Measurements from ENCODE around the gene DOC2B.

The DOC2B gene

GRCh38 chr17:151004-151403, 30.4 kb downstream of the DOC2B start:
- WGBS (ENCODE audit: extremely low coverage, insufficient coverage, low lambda C conversion rate), result no CpG with 5 or more reads among the region's 2 CpGs
- Histone ChIP-seq H2BK15ac (replicated peaks; ENCODE audit: low read depth) (no peak overlapping the region), H3K4me1 (ENCODE audit: control insufficient read depth, low read depth, low read length) (no peaks in the 10 kb centered on the region), H2AK5ac (ENCODE audit: low read length) (no peak overlapping the region), H3K27ac (ENCODE audit: low read depth, low read length) (no peak overlapping the region), H3K79me1 (ENCODE audit: low read length) (no peaks in the 10 kb centered on the region), H2BK5ac (ENCODE audit: low read length) (no peak overlapping the region), H2BK120ac (ENCODE audit: low read depth, low read length) (no peak overlapping the region), H4K8ac (ENCODE audit: low read depth, low read length) (no peak overlapping the region), H3K4me2 (ENCODE audit: low read length) (no peak overlapping the region), H3K27me3 (ENCODE audit: insufficient read depth, low read length, poor library complexity) (no peaks in the 10 kb centered on the region), H3K9ac (ENCODE audit: low read length) (no peak overlapping the region), H3K79me2 (ENCODE audit: control insufficient read depth, insufficient read depth, low read length) (no peaks in the 10 kb centered on the region), H3K56ac (ENCODE audit: low read length) (no peak overlapping the region), H3K18ac (ENCODE audit: low read length) (no peak overlapping the region), H3K4ac (ENCODE audit: low read depth, low read length) (no peak overlapping the region), H3K4me3 (ENCODE audit: low read length) (no peak overlapping the region), H4K5ac (ENCODE audit: low read length) (no peak overlapping the region), H3K23ac (ENCODE audit: low read length) (no peak overlapping the region), H3K36me3 (ENCODE audit: control insufficient read depth, insufficient read depth, low read length) (peaks cover 2% of the 10 kb centered on the region)
- no peak for DNase-seq

GRCh38 chr17:149897-150584, 31.4 kb downstream of the DOC2B start:
- H3K4ac ChIP-seq (ENCODE audit: low read depth, low read length), result no peak overlapping the region
- H2BK120ac ChIP-seq (ENCODE audit: low read depth, low read length), result no peak overlapping the region
- no peak overlapping the region for H3K23ac ChIP-seq (ENCODE audit: low read length)
- no peaks in the 10 kb centered on the region for H3K27me3 ChIP-seq (ENCODE audit: insufficient read depth, low read length, poor library complexity)
- no peaks in the 10 kb centered on the region for H3K79me2 ChIP-seq (ENCODE audit: control insufficient read depth, insufficient read depth, low read length)
- no peak overlapping the region for H3K18ac ChIP-seq (ENCODE audit: low read length)
- no peak overlapping the region for H2BK5ac ChIP-seq (ENCODE audit: low read length)
- H3K4me2 ChIP-seq (ENCODE audit: low read length), result no peak overlapping the region
- WGBS (ENCODE audit: extremely low coverage, insufficient coverage, low lambda C conversion rate), result no CpG with 5 or more reads among the region's 9 CpGs
- H3K36me3 ChIP-seq (ENCODE audit: control insufficient read depth, insufficient read depth, low read length), result peaks cover 2% of the 10 kb centered on the region
- DNase-seq, result no peak
- no peak overlapping the region for H4K8ac ChIP-seq (ENCODE audit: low read depth, low read length)
- H2AK5ac ChIP-seq (ENCODE audit: low read length), result no peak overlapping the region
- no peaks in the 10 kb centered on the region for H3K79me1 ChIP-seq (ENCODE audit: low read length)
- H3K9ac ChIP-seq (ENCODE audit: low read length), result no peak overlapping the region
- no peak overlapping the region for H3K27ac ChIP-seq (ENCODE audit: low read depth, low read length)
- H4K5ac ChIP-seq (ENCODE audit: low read length), result no peak overlapping the region
- H3K4me3 ChIP-seq (ENCODE audit: low read length), result no peak overlapping the region
- H2BK15ac ChIP-seq (replicated peaks; ENCODE audit: low read depth), result no peak overlapping the region
- no peaks in the 10 kb centered on the region for H3K4me1 ChIP-seq (ENCODE audit: control insufficient read depth, low read depth, low read length)
- no peak overlapping the region for H3K56ac ChIP-seq (ENCODE audit: low read length)

- no peak overlapping the region for H4K5ac ChIP-seq (ENCODE audit: low read length)
- H2AK5ac ChIP-seq (ENCODE audit: low read length), result no peak overlapping the region
- H2BK15ac ChIP-seq (replicated peaks; ENCODE audit: low read depth), result no peak overlapping the region
- no peak overlapping the region for H3K23ac ChIP-seq (ENCODE audit: low read length)
- H3K27me3 ChIP-seq (ENCODE audit: insufficient read depth, low read length, poor library complexity), result no peaks in the 10 kb centered on the region
- no peaks in the 10 kb centered on the region for H3K79me1 ChIP-seq (ENCODE audit: low read length)
- no peak overlapping the region for H3K4me2 ChIP-seq (ENCODE audit: low read length)
- no peak overlapping the region for H3K56ac ChIP-seq (ENCODE audit: low read length)
- no peaks in the 10 kb centered on the region for H3K79me2 ChIP-seq (ENCODE audit: control insufficient read depth, insufficient read depth, low read length)
- no peak overlapping the region for H2BK5ac ChIP-seq (ENCODE audit: low read length)
- WGBS (ENCODE audit: extremely low coverage, insufficient coverage, low lambda C conversion rate), result no CpG with 5 or more reads among the region's 7 CpGs
- no peak overlapping the region for H3K9ac ChIP-seq (ENCODE audit: low read length)
- no peak overlapping the region for H2BK120ac ChIP-seq (ENCODE audit: low read depth, low read length)
- DNase-seq, result no peak
- peaks cover 2% of the 10 kb centered on the region for H3K36me3 ChIP-seq (ENCODE audit: control insufficient read depth, insufficient read depth, low read length)
- no peak overlapping the region for H3K4me3 ChIP-seq (ENCODE audit: low read length)
- no peak overlapping the region for H3K4ac ChIP-seq (ENCODE audit: low read depth, low read length)
- H4K8ac ChIP-seq (ENCODE audit: low read depth, low read length), result no peak overlapping the region
- H3K27ac ChIP-seq (ENCODE audit: low read depth, low read length), result no peak overlapping the region
- no peak overlapping the region for H3K18ac ChIP-seq (ENCODE audit: low read length)
- H3K4me1 ChIP-seq (ENCODE audit: control insufficient read depth, low read depth, low read length), result no peaks in the 10 kb centered on the region
These were observed 32.2 kb downstream of the DOC2B start for GRCh38 chr17:149231-149630.

- H3K9ac ChIP-seq (ENCODE audit: low read length), result no peak overlapping the region
- no peak overlapping the region for H3K4me3 ChIP-seq (ENCODE audit: low read length)
- no peak overlapping the region for H4K8ac ChIP-seq (ENCODE audit: low read depth, low read length)
- no peak overlapping the region for H2BK15ac ChIP-seq (replicated peaks; ENCODE audit: low read depth)
- no peak overlapping the region for H2BK5ac ChIP-seq (ENCODE audit: low read length)
- H2AK5ac ChIP-seq (ENCODE audit: low read length), result no peak overlapping the region
- no CpG with 5 or more reads among the region's 11 CpGs for WGBS (ENCODE audit: extremely low coverage, insufficient coverage, low lambda C conversion rate)
- H3K56ac ChIP-seq (ENCODE audit: low read length), result no peak overlapping the region
- no peak overlapping the region for H3K27ac ChIP-seq (ENCODE audit: low read depth, low read length)
- no peaks in the 10 kb centered on the region for H3K4me1 ChIP-seq (ENCODE audit: control insufficient read depth, low read depth, low read length)
- H3K79me2 ChIP-seq (ENCODE audit: control insufficient read depth, insufficient read depth, low read length), result no peaks in the 10 kb centered on the region
- DNase-seq, result no peak
- peaks cover 2% of the 10 kb centered on the region for H3K36me3 ChIP-seq (ENCODE audit: control insufficient read depth, insufficient read depth, low read length)
- no peaks in the 10 kb centered on the region for H3K79me1 ChIP-seq (ENCODE audit: low read length)
- H3K27me3 ChIP-seq (ENCODE audit: insufficient read depth, low read length, poor library complexity), result no peaks in the 10 kb centered on the region
- no peak overlapping the region for H3K4ac ChIP-seq (ENCODE audit: low read depth, low read length)
- H2BK120ac ChIP-seq (ENCODE audit: low read depth, low read length), result no peak overlapping the region
- H3K4me2 ChIP-seq (ENCODE audit: low read length), result no peak overlapping the region
- no peak overlapping the region for H3K18ac ChIP-seq (ENCODE audit: low read length)
- H3K23ac ChIP-seq (ENCODE audit: low read length), result no peak overlapping the region
- H4K5ac ChIP-seq (ENCODE audit: low read length), result no peak overlapping the region
These were observed 32.7 kb downstream of the DOC2B start for GRCh38 chr17:148757-149156.

GRCh38 chr17:147796-148740, 33.4 kb downstream of the DOC2B start:
- H3K27ac ChIP-seq (ENCODE audit: low read depth, low read length), result no peak overlapping the region
- no CpG with 5 or more reads among the region's 17 CpGs for WGBS (ENCODE audit: extremely low coverage, insufficient coverage, low lambda C conversion rate)
- no peak overlapping the region for H2BK5ac ChIP-seq (ENCODE audit: low read length)
- H3K27me3 ChIP-seq (ENCODE audit: insufficient read depth, low read length, poor library complexity), result no peaks in the 10 kb centered on the region
- no peak overlapping the region for H3K4me2 ChIP-seq (ENCODE audit: low read length)
- H3K9ac ChIP-seq (ENCODE audit: low read length), result no peak overlapping the region
- no peaks in the 10 kb centered on the region for H3K79me2 ChIP-seq (ENCODE audit: control insufficient read depth, insufficient read depth, low read length)
- no peak overlapping the region for H2BK120ac ChIP-seq (ENCODE audit: low read depth, low read length)
- no peaks in the 10 kb centered on the region for H3K79me1 ChIP-seq (ENCODE audit: low read length)
- no peak overlapping the region for H2BK15ac ChIP-seq (replicated peaks; ENCODE audit: low read depth)
- H3K4me3 ChIP-seq (ENCODE audit: low read length), result no peak overlapping the region
- no peaks in the 10 kb centered on the region for H3K4me1 ChIP-seq (ENCODE audit: control insufficient read depth, low read depth, low read length)
- no peak overlapping the region for H3K56ac ChIP-seq (ENCODE audit: low read length)
- no peak overlapping the region for H4K8ac ChIP-seq (ENCODE audit: low read depth, low read length)
- H3K18ac ChIP-seq (ENCODE audit: low read length), result no peak overlapping the region
- H2AK5ac ChIP-seq (ENCODE audit: low read length), result no peak overlapping the region
- DNase-seq, result no peak
- H3K36me3 ChIP-seq (ENCODE audit: control insufficient read depth, insufficient read depth, low read length), result peaks cover 2% of the 10 kb centered on the region
- no peak overlapping the region for H3K23ac ChIP-seq (ENCODE audit: low read length)
- no peak overlapping the region for H4K5ac ChIP-seq (ENCODE audit: low read length)
- H3K4ac ChIP-seq (ENCODE audit: low read depth, low read length), result no peak overlapping the region

All from mesendoderm (in vitro differentiated cells).